K562 (cell line): ENCODE results near the gene EPC2. TPM values are rescaled to one million over a fixed set of nuclear protein-coding genes. Genes with fewer than 3 reads are reported as not detected.

Experiments
- ATAC-seq: fragments of 200-7000 bp; cut with Tn5 transposase; 3 replicates; pipeline ENCODE4 v1.9.1; 2020; ENCODE audit warnings: moderate library complexity
- BruUV-seq: library from RNA; stranded (reverse); fragments of 400-500 nt; replicated peaks from 2 replicates; lab custom pipeline; 2021; lab: Mats Ljungman, UMichigan
- CTCF ChIA-PET: fragments of 300-600 bp; formaldehyde crosslinking; extraction: SDS; loops from one replicate; lab custom pipeline; 2021; ENCODE audit warnings: low intra/inter-chr PET ratio; lab: Yijun Ruan, JAX
- POLR2A ChIA-PET: fragments of 300-600, 350-650 bp; sonication (Branson Sonifier 250); formaldehyde crosslinking; extraction: SDS; loops from one replicate; lab custom pipeline; 2021; ENCODE audit warnings: antibody characterized with exemption, inconsistent platforms; lab: Yijun Ruan, JAX
- DNase-seq, 4 experiments: peaks; one replicate each; pipeline versions ENCODE4 v3.0.0 to v3.0.0-alpha.2; 2011 to 2018; ENCODE audit warnings: low spot score in 3 of 4, mixed read lengths in 3 of 4; ENCODE audit errors: extremely low read depth in 1 of 4
- FAIRE-seq: peaks from 2 replicates; lab custom pipeline; 2011; peaks lifted over from hg19 to GRCh38; lab: Jason Lieb, UNC
- H2AFZ ChIP-seq: 2 replicates; pipeline ENCODE4 v1.6.0; 2011; ENCODE audit warnings: low read depth, low read length, control low read depth, inconsistent platforms
- H3K27ac ChIP-seq: fragments of 200-600 bp; 3 replicates; pipeline ENCODE4 v1.8.0; 2011; ENCODE audit warnings: low read depth, mild to moderate bottlenecking, control low read depth, inconsistent platforms, low read length, moderate library complexity, mixed read lengths; ENCODE audit errors: extremely low read depth
- H3K27me3 ChIP-seq, 2 experiments: fragments of 300-600 bp in 1 of 2; 2 replicates in 1 of 2; 3 replicates in 1 of 2; pipeline versions ENCODE4 v1.6.0 to v1.8.0; 2011; ENCODE audit warnings: inconsistent platforms in 2 of 2, low read length in 2 of 2, mild to moderate bottlenecking in 1 of 2, mixed read lengths in 1 of 2, moderate library complexity in 1 of 2; ENCODE audit not compliant: control insufficient read depth in 2 of 2, insufficient read depth in 2 of 2
- H3K36me3 ChIP-seq: fragments of 300-600 bp; 3 replicates; pipeline ENCODE4 v1.8.0; 2011; ENCODE audit warnings: mild to moderate bottlenecking, low read length, inconsistent platforms; ENCODE audit not compliant: control insufficient read depth, insufficient read depth
- H3K4me1 ChIP-seq, 2 experiments: fragments of 200-600 bp in 1 of 2; replicated peaks in 1 of 2; 2 replicates in 1 of 2; 3 replicates in 1 of 2; pipeline versions ENCODE4 v1.5.1 to v1.8.0; 2011; ENCODE audit warnings: inconsistent platforms in 2 of 2, low read length in 2 of 2, mild to moderate bottlenecking in 1 of 2, mixed read lengths in 1 of 2, moderate library complexity in 1 of 2; ENCODE audit not compliant: control insufficient read depth in 2 of 2, insufficient read depth in 2 of 2
- H3K4me2 ChIP-seq: 2 replicates; pipeline ENCODE4 v1.6.1; 2011; ENCODE audit warnings: low read length, control low read depth, inconsistent platforms, mixed read lengths; ENCODE audit not compliant: insufficient read depth
- H3K4me3 ChIP-seq: fragments of 200-600 bp; sonication (generic), shearing (Covaris generic); 2 replicates; pipeline ENCODE4 v1.5.1; 2016; ENCODE audit warnings: control low read depth, inconsistent platforms
- H3K79me2 ChIP-seq: fragments of 200-600 bp; 3 replicates; pipeline ENCODE4 v1.8.0; 2011; ENCODE audit warnings: low read length, inconsistent platforms; ENCODE audit not compliant: control insufficient read depth, insufficient read depth
- H3K9ac ChIP-seq, 2 experiments: 2 replicates each; pipeline versions ENCODE4 v1.6.0 to v1.6.1; 2011; ENCODE audit warnings: low read depth in 2 of 2, low read length in 2 of 2, control low read depth in 1 of 2, inconsistent platforms in 1 of 2, mild to moderate bottlenecking in 1 of 2, mixed read lengths in 1 of 2; ENCODE audit not compliant: insufficient read depth in 1 of 2
- H3K9me1 ChIP-seq: one replicate; pipeline ENCODE4 v1.6.0; 2011; ENCODE audit warnings: inconsistent platforms, mild to moderate bottlenecking, low read length, moderate library complexity; ENCODE audit not compliant: control insufficient read depth, insufficient read depth
- H3K9me3 ChIP-seq: replicated peaks from 2 replicates; pipeline ENCODE4 v1.5.1; 2011; ENCODE audit warnings: low read depth, low read length, inconsistent platforms; ENCODE audit not compliant: control insufficient read depth, insufficient read depth
- H4K20me1 ChIP-seq: replicated peaks from 2 replicates; pipeline ENCODE4 v1.6.1; 2011; ENCODE audit warnings: low read length, inconsistent platforms, mixed read lengths; ENCODE audit not compliant: control insufficient read depth, insufficient read depth
- EHMT2 ChIP-seq: fragments of 450-650 bp; IDR thresholded peaks from 2 replicates; pipeline ENCODE4 v1.6.1; 2018; ENCODE audit warnings: antibody characterized with exemption
- MIER1 ChIP-seq: fragments of 450-650 bp; IDR thresholded peaks from 2 replicates; pipeline ENCODE4 v1.6.1; 2016; ENCODE audit warnings: antibody characterized with exemption, mild to moderate bottlenecking, low read depth
- REST ChIP-seq, 2 experiments: fragments of 450-650 bp; formaldehyde crosslinking in 1 of 2; IDR thresholded peaks; 2 replicates each; pipeline versions ENCODE4 v1.4.0 to v1.6.1; 2014 to 2020; ENCODE audit warnings: mild to moderate bottlenecking in 2 of 2, borderline replicate concordance in 1 of 2, low read depth in 1 of 2
- ZNF311 ChIP-seq: fragments of 250-450 bp; sonication (Bioruptor Pico); IDR thresholded peaks from 2 replicates; pipeline ENCODE4 v1.4.0; 2020; ENCODE audit warnings: mild to moderate bottlenecking, moderate library complexity
- ZNF511 ChIP-seq: sonication (generic); formaldehyde crosslinking; IDR thresholded peaks from 2 replicates; pipeline ENCODE4 v1.8.0; 2022; ENCODE audit warnings: mild to moderate bottlenecking, missing genetic modification reagents
- ZNF785 ChIP-seq: fragments of 250-450 bp; sonication (Bioruptor Pico); IDR thresholded peaks from 2 replicates; pipeline ENCODE4 v1.4.0; 2020; ENCODE audit warnings: mild to moderate bottlenecking
- ZNF79 ChIP-seq: fragments of 250-450 bp; sonication (Bioruptor Pico); IDR thresholded peaks from 2 replicates; pipeline ENCODE4 v1.4.0; 2020; ENCODE audit warnings: low read depth, mild to moderate bottlenecking, moderate library complexity
- in situ Hi-C: fragments of 300-500 bp; cut with MboI; formaldehyde crosslinking; loops from 4 replicates; pipeline ENCODE4 v1.15.0; 2018; ENCODE audit warnings: inconsistent platforms, mixed read lengths
- intact Hi-C: fragments of 100-400 bp; cut with micrococcal nuclease; formaldehyde crosslinking; loops from 2 replicates; pipeline ENCODE4 v1.14.2; 2022
- polyA plus RNA-seq, 8 experiments: library from polyadenylated mRNA; depleted of rRNA in 4 of 8; stranded (reverse) in 5 of 8; unstranded in 3 of 8; fragments of >200 nt; fragmentation: Nextera tagmentation in 2 of 8; fragmentation: Illumina TruSeq in 1 of 8; extraction: Ambion mirVana in 2 of 8; extraction: Trizol in 1 of 8; gene quantifications; 2 replicates each; pipeline versions ENCODE4 v1.2.1 to v1.2.3, GENCODE V29; 2011 to 2014; ENCODE audit warnings: inconsistent platforms in 1 of 8, missing spikeins in 1 of 8
- total RNA-seq, 7 experiments: library from RNA; depleted of rRNA in 6 of 7; stranded (reverse); fragments of >200 nt in 6 of 7; fragmentation: Illumina TruSeq in 2 of 7; extraction: Trizol in 2 of 7; gene quantifications; 2 replicates each; pipeline versions ENCODE4 v1.2.1 to v1.2.3, GENCODE V29; 2011 to 2021; ENCODE audit warnings: low replicate concordance in 1 of 7

The EPC2 gene
- total and polyA plus RNA-seq, 9 of the 15 experiments (the other 6 are each of a cell fraction or from before 2014, with no cell fraction given): 7.0 to 35.8 (median 29.1) TPM

GRCh38 chr2:148730085-148730484 is 85.5 kb downstream of the EPC2 start:
- H3K4me1 ChIP-seq: no peaks in the 10 kb centered on the region
- H3K36me3 ChIP-seq: no peaks in the 10 kb centered on the region
- no peak overlapping the region for H2AFZ ChIP-seq
- 0 out of 3 replicates have a peak, but pooled peaks have one; percentile 33 for ATAC-seq
- H3K9ac ChIP-seq: no peak overlapping the region
- no peak overlapping the region for H3K4me2 ChIP-seq
- no peaks in the 10 kb centered on the region for H3K9me1 ChIP-seq
- intact Hi-C loops: no loop called here
- peak; percentile 93 for TF ChIP-seq EHMT2
- TF ChIP-seq REST (IDR thresholded peaks at IDR 0.05; ENCODE audit: borderline replicate concordance): peak; percentile 96
- peak; percentile 74; the same call in 1 of the 2 replicates for TF ChIP-seq REST (CRISPR knock-in tag; IDR thresholded peaks at IDR 0.05; ENCODE audit: low read depth)
- TF ChIP-seq ZNF785 (CRISPR knock-in tag): no peak
- TF ChIP-seq ZNF79: no peak
- TF ChIP-seq ZNF511 (CRISPR knock-in tag): no peak
- peak; percentile 55; the same call in 1 of the 2 replicates for TF ChIP-seq ZNF311 (CRISPR knock-in tag)
- TF ChIP-seq MIER1: peak; percentile 85
- ChIA-PET POLR2A (interaction anchor here (0.8 to 1.2 kb wide), 2 partner anchors 9 to 17 kb away, joined by 3 to 4 read pairs; no protein-coding TSS in a partner anchor), CTCF (no interaction called here)
- no peak overlapping the region for H3K27ac ChIP-seq
- DNase-seq: no peak
- no TSS peak for BruUV-seq
- H3K27me3 ChIP-seq: no peaks in the 10 kb centered on the region
- no peak for FAIRE-seq
- 0 out of 2 replicates have a peak, but pooled peaks cover 7% of the 10 kb centered on the region for H4K20me1 ChIP-seq
- peaks cover 39% of the 10 kb centered on the region for H3K79me2 ChIP-seq
- no peak overlapping the region for H3K4me3 ChIP-seq
- H3K9me3 ChIP-seq: no peaks in the 10 kb centered on the region
- in situ Hi-C loops: no loop called here
